GM21360 (cell line): ENCODE data around the gene SHISAL2B.
"Not testable (repeated sequence)": the region's sequence is repeated elsewhere in the genome, so short reads cannot be mapped to it uniquely, and the experiment has no call there.

Experiments
- ATAC-seq: cut with Tn5 transposase; IDR thresholded peaks from one replicate; pipeline ENCODE4 v1.9.1; 2021; ENCODE audit warnings: mild to moderate bottlenecking, moderate library complexity; ENCODE audit not compliant: unreplicated experiment

The SHISAL2B gene

DNA sequence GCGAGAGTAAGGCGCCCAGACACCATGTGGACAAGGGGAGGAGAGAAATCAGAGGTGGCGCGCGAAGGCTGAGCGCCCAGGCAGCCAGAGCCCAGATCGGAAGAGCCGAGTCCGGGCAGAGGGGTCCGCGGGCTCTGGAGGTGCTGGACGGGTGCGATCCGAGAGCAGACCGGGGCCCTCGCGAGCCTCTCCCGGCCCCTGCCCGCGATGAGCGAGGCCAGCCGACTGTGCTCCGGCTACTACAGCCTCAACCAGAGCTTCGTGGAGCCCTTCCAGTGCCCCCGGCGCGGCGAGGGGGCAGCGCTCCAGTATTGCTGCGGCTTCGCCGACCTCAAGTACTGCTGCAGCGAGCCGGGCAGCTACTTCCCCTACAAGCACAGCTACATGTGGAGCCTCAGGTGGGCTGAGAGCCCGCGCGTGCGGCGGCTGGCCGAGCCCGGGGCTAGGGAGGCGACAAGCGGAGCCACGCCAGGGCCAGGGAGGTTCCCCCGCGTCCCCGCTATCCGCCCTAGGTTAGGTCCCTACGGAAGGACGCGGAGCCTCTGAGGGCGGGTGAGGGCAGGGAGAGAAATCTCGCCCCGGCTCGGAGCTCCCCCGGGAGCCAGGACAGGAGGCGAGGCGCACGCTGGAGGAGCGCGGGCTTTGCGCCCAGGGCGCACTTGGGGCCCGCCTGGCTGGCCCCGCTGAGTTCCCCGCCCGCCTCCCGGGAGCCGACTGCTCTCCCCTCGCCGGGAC is at the start of gene SHISAL2B:
TSS of gene SHISAL2B (plus strand) at position 87 of the 735 bp plus-strand sequence. CDS start at position 208, 121 bp downstream.
- no peak for ATAC-seq

DNA sequence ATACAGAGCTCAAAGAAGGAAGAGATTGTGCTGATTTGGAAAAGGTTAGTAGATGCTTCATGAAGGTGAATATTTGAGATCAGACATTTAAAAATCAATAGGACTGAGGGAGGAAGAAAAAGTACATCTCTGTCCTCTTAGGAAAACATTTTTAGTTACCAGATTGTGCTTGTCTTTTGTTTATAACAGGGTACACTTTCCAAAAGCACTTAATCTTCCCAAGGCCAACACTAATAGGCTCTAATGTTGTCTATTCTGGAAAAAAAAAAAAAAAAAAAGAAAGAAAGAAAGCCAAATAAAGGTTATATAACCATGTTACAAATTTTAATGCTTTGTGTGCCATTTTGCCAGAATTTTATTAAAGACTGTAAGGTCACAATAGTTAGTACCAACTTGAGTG is 45.5 kb upstream of the SHISAL2B start:
- ATAC-seq = no peak

DNA sequence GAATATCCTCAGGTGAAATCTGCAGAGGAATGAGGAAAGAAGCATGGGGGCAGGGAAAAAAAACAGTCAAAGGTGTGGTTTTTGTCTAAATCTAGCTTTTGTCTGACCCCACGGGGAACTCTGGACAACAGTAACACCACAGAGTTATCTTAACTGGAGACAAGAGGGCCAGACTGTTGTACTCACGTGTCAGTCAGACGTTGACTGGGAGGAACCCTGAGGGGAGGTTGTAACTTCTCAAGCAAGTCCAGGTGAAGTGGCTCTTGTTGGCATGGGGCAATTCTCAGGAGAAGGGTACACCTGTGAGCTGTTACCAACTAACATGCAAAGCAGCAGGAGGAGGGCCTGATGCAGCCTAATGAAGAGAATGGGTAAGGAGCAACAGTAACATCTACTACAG is 44.1 kb upstream of the SHISAL2B start:
- ATAC-seq = no peak

DNA sequence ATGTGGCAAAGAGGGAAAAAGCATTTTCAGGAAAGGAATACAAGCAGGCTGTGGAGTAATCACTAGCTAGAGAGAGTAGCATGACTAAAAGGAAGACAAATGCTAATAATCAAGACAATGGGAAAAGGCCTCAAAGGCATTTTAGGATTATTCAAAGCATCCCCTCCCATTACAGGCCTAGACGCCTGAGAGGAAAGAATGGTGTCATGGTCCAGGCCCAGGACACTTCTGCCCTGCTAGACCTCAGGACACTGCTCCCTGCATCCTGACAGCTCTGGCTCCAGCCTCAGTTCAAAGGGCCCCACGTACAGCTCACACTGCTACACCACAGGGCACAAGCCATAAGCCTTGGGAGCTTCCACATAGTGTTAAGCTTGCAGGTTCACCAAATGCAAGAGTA is 40.8 kb upstream of the SHISAL2B start:
- no peak for ATAC-seq

DNA sequence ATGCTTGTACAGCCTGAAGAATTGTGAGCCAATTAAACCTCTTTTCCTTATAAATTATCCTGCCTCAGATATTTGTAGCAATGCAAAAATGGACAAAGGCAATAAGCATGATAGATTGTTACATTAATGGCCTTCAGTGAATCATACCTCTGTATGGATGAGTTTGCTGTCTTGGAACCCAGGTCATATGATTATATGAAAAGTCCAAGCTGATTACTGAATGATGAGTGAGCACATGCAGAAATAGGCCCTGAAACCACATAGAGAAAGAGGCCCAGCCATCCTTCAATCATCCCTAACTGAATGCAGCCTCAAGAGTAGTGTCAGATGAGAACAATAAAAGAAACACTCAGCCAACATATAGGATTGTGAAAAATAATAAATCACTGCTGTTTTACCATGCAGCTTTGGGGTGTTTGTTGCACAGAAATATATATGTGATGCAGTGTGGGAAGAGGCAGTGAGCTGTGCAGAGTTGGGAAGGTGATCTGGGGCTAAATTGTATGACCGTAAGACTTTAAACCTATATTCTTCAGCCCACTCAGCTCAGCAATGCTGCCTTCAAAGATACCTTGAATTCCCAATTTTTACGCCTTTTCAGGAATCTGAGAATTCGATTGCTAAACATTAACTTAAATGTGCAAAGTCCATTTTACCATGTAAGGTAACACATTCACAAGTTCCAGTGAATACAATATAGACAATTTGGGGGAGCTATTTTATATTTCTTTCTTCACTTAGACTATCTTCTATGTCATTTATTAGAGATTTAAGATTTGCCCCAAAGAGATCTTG is 36.3 kb upstream of the SHISAL2B start:
- ATAC-seq = no peak

DNA sequence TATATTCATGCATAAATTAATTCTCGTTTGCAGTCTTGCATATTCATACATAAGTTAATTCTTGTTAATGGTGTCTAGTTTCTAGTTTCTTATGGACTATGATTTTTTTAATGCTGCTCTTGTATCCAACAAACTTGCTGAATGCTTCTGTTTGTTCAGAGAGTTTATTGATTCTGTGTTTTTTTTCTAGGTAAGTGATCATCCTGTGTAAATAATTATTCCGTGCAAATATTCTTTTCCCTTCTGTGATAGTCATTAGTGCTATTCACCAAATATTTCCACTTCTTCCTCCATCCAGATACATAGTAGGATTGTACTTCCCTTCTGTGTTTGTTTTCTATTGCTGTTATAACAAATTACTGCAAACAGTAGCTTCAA is 35.8 kb upstream of the SHISAL2B start:
- no peak for ATAC-seq

DNA sequence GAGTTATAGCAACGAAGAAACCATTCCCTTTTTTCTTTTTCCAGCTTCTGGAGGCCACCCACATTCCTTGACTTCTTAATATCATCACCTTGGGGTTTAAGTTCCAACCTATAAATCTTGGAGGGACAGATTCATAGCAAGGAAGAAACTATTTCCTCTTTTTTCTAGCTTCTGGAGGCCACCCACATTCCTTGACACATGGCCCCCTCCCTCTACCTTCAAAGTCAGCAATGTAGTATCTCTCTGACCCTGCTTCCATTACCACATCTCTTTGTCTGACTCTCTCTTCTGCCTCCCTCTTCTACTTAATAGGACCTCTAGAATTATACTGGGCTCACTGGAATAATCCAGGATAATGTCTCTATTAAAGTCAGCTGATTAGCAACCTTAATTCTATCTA is 34.7 kb upstream of the SHISAL2B start:
- no peak for ATAC-seq

DNA sequence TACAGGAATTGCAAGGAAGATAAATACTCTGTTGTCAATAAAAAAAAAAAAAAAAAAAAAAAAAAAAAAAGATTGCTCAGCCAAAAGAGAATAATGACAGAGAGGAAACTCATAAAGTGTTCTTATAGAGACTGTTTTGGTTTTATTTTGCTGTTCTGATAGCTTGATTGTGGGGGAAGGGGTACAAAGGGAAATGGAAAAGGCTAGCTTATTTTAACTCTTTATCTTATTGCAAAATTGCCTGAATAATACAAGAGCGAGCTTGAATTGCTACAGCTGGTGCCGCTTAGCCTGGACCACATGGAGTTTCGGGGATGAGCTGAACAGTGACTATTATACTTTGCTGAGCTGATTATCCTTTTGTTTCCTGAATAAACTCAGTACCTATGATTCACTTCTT is 31.0 kb upstream of the SHISAL2B start:
- no peak for ATAC-seq

DNA sequence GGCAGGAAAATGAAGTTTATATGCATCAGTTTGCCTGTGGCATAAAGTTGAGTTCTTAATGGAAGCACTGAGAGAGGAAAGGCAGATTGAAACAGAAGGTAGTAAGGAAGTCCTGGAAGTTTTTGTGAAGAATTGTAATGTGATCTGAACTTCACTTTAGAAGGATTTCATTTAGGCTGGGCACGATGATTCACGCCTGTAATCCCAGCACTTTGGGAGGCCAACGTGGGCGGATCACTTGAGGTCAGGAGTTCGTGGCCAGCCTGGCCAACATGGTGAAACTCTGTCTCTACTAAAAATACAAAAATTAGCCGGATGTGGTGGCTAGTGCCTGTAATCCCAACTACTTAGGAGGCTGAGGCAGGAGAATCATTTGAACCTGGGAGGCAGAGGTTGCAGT is 27.1 kb upstream of the SHISAL2B start:
- not testable (repeated sequence) for ATAC-seq

DNA sequence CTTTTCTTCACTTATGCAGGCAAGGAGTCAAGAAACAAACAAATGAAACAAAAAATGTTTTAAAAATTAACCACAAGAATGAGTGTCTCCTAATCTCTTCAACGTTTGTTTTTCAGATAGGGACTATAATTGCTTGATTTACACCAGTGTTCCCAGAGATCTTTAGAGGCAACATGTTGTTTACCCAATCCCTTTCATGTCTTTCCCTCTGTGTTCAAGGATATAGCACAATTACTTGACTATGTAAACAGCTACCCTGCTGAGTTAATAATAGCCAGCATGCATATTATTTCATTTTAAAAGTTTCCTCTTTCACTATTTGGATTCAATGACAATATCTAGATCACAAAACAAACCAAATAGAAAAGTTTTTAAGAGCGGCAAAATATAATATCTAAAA is 25.1 kb upstream of the SHISAL2B start:
- ATAC-seq = no peak

DNA sequence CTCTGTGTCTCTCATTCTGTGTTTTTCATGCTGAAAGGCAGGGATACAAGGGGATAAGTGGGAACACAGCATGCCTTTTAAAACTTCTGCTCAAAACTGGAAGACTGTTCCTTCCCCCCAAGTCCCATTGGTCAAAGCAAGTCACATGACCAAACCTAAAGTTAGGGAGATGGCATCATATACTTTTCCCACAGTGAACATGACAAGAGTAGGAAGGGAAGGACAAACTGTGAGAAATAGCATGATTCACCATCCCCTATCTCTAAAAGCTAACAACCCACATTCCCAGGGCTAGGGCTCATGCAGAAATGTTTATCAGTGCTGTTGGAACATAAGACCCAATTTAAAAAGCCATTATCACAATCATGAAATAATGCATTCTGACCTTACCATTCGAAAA is 24.2 kb upstream of the SHISAL2B start:
- ATAC-seq = no peak

DNA sequence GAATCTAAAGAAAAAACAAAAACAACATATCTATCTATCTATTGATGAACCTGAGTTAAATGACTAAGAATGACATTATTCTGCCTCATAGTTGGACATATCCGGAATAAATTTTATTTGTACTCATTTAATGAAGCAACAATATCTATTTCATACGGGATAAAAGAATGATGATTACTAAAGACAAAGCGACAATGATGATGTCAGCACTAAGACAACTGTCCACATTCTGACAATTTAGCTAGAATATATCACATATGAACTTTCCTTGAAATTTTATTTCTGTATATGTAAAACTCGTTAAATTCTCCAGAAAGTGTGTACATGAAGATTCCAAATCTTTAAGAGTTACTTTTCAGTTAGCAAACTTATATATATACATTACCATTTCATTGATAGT is 23.2 kb upstream of the SHISAL2B start:
- no peak for ATAC-seq

DNA sequence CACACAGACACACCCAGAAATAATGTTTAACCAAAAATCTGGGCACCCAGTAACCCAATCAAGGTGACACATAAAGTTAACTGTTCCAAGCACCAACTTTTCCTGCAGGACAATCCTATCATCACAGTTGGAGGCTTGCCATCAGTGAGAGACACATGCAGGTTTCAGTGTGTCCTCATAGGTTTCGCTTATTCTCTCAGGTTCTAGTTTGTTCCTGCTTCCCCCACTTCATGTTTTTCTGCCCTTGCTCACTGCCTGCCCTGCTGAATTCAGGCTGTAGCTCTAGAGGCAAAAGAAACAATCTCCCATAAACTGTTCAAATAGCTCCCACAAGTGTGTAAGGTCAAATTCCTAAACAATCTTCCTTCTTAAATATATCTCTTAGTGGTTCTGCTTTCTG is 20.0 kb upstream of the SHISAL2B start:
- ATAC-seq = no peak

DNA sequence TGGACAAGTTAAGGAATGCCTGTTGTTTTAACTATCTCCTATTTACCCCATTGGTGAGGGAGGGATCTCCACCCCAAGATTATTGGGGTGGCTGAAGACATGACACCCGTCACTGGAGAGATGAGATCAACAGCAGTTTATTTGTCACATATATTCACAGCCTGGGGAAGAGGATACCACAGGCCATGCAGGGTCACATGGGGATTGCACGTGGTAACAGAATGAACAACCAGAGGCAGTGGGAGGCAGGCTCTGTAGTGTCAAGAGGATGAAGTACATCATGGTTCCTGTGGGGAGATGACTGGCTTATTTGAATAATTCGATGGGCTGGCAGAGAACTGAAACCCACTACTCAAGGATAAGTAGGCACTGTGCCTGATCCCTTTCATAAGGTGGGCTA is 18.6 kb upstream of the SHISAL2B start:
- no peak for ATAC-seq

DNA sequence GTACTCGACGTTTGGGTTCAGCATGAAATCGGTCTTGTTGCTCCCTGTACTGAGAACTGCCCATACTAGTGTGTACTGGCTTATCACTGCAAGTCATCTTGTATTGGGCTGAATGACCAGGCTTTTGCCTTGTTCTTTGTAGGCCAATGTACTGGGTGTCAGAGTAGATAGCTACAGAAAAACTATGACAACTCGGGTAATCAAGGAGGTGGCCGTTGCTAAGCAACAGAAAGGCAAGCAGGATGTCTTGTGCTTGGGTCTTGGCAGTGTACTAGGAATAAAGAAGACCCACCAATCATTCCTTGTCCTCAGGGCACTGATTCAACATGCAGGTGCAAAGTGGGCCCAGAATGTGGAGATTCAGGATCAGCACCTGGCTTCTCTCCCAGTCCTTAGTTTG is 11.9 kb upstream of the SHISAL2B start:
- no peak for ATAC-seq

DNA sequence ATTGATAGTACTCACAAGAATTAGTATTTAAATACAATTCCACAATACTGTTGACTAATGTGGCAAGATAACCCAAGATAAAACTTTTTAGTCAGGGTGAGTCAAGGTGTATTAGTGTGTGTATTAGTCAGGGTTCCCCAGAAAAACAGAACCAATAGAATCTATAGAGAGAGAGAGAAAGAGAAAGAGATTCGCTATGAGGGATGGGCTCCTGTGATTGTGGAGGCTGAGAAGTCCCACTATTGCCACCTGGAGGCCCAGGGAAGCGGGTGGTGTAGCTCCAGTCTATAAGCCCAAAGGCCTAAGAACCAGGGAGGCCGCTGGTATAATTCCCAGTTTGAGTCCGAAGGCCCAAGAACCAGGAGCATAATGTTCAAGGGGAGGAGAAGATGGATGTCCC is 10.0 kb upstream of the SHISAL2B start:
- no peak for ATAC-seq

DNA sequence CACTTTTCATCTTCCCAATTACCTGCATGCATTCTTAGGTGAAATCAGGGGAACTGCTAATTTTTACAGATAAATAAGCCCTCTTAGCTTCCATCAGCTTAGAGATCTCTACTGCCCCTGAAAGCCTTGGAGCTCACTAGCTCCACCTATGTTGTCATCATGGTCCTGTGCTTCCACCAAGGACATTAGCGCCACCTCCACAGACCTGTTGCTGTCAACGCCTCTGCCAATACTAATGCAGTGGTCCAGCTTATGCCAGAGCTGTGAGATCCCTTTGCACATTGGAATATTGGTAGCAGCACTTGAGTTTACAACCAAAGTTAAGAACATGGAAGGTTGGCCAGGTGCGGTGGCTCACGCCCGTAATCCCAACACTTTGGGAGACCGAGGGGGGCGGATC is 7.7 kb upstream of the SHISAL2B start:
- ATAC-seq = no peak

DNA sequence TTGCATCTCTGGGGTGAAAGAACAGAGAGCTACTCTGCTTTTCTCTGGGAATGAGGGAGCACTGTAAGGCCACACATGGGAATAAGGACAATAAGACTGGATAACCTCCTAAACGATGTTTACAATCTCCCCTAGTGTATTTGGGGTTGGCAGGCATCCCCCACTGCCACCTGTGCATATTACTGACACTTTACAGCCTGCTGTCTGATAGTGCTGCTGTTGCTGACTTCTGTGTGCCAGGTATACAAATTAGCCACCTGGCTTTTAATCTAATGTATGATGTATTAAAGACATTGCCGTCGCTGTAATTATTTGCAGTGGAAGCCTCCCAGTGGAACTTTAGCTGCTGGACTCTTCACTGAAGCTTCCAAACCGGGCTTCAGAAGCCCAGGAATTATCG is 4.4 kb upstream of the SHISAL2B start:
- ATAC-seq = no peak

DNA sequence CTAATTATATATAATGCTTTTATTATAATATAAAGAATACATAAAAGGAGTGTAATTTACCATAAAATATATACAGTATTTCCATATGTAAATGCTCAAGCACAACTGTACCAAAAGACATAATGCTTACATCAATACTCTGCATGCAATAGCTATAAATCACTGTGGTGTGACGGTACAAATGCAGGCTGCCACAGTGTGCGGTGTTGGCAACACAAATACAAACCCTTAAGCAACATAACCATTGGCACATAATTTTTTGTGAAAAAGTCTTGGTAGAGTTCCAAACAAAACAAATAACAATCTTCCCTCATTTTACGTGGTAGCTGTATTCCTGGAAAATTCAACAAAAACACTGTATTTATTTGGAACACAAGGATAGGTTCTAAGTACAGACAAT is 1.9 kb upstream of the SHISAL2B start:
- no peak for ATAC-seq

DNA sequence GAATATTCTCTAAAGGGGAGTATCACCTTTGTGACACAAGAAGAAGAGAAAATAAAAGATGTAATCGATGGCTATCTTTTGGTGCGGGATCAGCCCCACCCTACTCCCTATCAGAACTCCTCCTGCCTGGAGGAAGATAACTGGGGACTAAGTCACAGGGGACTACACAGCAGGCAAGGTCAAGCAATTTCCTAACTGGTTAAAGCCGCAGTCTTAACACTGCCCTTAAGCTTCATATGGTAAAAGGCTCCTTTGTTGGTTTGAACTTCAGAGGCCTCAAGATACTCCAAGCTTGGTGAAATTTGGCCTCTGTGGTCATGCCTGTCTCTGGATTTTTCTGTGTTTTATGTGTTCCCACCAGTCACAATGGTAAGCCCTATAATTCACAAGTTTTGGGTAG is 1.3 kb upstream of the SHISAL2B start:
- no peak for ATAC-seq

DNA sequence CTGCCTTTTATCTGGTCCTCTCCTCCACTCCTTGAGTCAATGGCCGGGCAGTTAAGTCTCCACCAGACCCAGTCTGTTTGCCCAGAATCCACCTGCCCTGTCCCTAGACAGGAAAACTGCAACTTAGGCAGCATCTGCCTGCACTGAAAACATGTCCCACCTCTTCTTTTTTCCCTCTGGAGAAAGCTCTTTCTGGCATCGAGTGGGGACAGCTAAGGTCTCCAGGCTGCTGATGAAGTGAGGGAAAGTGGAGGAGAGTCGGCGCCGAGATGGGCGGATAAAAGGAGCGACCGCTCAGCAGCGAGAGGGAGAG is 243 bp upstream of the SHISAL2B start:
- no peak for ATAC-seq

DNA sequence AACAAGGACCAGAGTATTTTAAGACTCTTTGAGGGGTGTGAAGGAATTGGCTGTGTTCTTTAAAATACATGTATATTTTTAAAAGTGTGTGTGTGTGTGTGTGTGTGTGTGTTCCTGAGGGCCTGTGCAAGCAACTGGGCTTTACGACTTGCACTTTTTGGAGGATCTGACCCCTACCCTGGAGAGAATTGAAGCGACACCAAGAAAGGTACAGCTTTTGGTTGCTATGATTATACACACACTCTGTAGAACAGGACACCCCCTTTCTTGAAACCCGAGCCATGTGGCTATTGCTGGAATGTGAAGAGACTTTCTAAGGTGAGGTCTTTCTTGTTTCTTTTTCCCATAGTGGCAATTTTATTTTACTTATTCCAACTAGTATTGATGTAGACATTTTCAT is 988 bp downstream of the SHISAL2B start:
- ATAC-seq = no peak

DNA sequence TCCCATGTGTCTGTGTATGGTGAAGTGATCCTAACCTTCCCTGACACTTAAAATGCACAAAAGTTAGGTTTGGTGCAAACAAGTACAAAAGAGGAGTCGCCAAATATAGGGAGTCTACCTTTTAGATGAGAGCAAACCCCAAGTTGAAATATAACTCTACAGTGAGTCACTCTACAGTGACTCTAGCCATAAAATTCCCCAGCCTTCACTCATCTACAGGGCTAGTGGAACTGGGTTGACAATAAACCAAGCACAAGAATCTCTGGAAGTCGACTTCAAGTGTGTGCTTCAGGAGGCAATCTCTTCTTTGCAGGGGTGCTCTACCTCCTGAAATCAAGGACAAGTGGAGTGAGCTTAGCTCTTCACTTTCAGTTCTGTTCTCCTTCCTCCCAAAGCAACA is 3.3 kb downstream of the SHISAL2B start:
- no peak for ATAC-seq
